ENCODE data around the gene GPATCH4. TPM values are rescaled to one million over a fixed set of nuclear protein-coding genes. Genes with fewer than 3 reads are reported as not detected.

The GPATCH4 gene
- total and polyA plus RNA-seq, 10 of the 15 experiments (the other 5 are each of a cell fraction or from before 2014, with no cell fraction given), result 35.5 to 111 (median 73.9) TPM

GRCh38 chr1:156622581-156623297, 21.5 kb upstream of the GPATCH4 start:
- no TSS peak for BruUV-seq (replicated peaks)
- 50% methylated on average over 6 of the region's 6 CpGs for WGBS (ENCODE audit: insufficient coverage, insufficient replicate concordance, low lambda C conversion rate, missing lambda C conversion rate)

GRCh38 chr1:156619582-156619955, 18.3 kb upstream of the GPATCH4 start:
- ChIA-PET CTCF (interaction anchor here (1.1 to 3.0 kb wide), 15 partner anchors 8 to 241 kb away, joined by 3 to 16 read pairs (median 5); partner anchors contain the start of genes CRABP2 and NTRK1), RAD21 (ENCODE audit: unreplicated experiment) (interaction anchor here (1.1 to 1.2 kb wide), 2 partner anchors 39 to 106 kb away, joined by 3 read pairs; no protein-coding TSS in a partner anchor), SMC1A (ENCODE audit: uncharacterized antibody, unreplicated experiment) (interaction anchor here (0.8 to 1.3 kb wide), 2 partner anchors 45 to 65 kb away, joined by 3 to 4 read pairs; no protein-coding TSS in a partner anchor), POLR2A (no interaction called here)
- Histone ChIP-seq H2AFZ (ENCODE audit: control insufficient read depth, low read depth, low read length) (no peak overlapping the region), H3K27ac (ENCODE audit: control insufficient read depth, insufficient read depth) (no peak overlapping the region), H3K4me3 (no peak overlapping the region), H3K36me3 (ENCODE audit: control insufficient read depth in 2 of 2, insufficient read depth in 2 of 2, low read length in 1 of 2) (no peaks in the 10 kb centered on the region), H3K4me2 (ENCODE audit: control insufficient read depth, insufficient read depth) (no peak overlapping the region), H3K9me3 (replicated peaks; ENCODE audit: control insufficient read depth, insufficient read depth, low read length) (no peaks in the 10 kb centered on the region), H4K20me1 (ENCODE audit: control insufficient read depth, insufficient read depth) (no peaks in the 10 kb centered on the region), H3K27me3 (replicated peaks in 1 of 2; ENCODE audit: control insufficient read depth in 2 of 2, insufficient read depth in 2 of 2, low read length in 1 of 2) (peaks cover 10 to 15% of the 10 kb centered on the region in 2 experiments), H3K79me2 (ENCODE audit: control insufficient read depth, insufficient read depth, low read length) (no peaks in the 10 kb centered on the region), H3K9ac (ENCODE audit: control insufficient read depth, insufficient read depth, low read length) (no peak overlapping the region), H3K4me1 (ENCODE audit: control insufficient read depth, insufficient read depth, low read length) (no peaks in the 10 kb centered on the region; the same call in 1 of the 2 replicates)
- WGBS (ENCODE audit: insufficient coverage, insufficient replicate concordance, low lambda C conversion rate, missing lambda C conversion rate), result 2% methylated on average over 6 of the region's 6 CpGs
- intact Hi-C loops (cut with micrococcal nuclease; ENCODE audit: unreplicated experiment), result no loop called here
- no peak for FAIRE-seq
- TF ChIP-seq USF2 (IDR thresholded peaks at IDR 0.05; ENCODE audit: borderline replicate concordance, low read depth, low read length), result no peak
- TF ChIP-seq ZNF24 (IDR thresholded peaks at IDR 0.05), result no peak
- no peak for TF ChIP-seq NFIC (IDR thresholded peaks at IDR 0.05; ENCODE audit: low read depth, low read length)
- no peak for TF ChIP-seq FOXM1 (IDR thresholded peaks at IDR 0.05; ENCODE audit: low read depth, low read length)
- no peak for TF ChIP-seq CEBPZ (IDR thresholded peaks at IDR 0.05; ENCODE audit: low read depth, low read length)
- no peak for TF ChIP-seq SREBF2 (IDR thresholded peaks at IDR 0.05; ENCODE audit: low read length)
- BruUV-seq (replicated peaks), result no TSS peak
- ATAC-seq, result no peak
- DNase-seq (ENCODE audit: low read depth, low spot score), result no peak
- in situ Hi-C loops (cut with MboI), result no loop called here

More at GRCh38 chr1:156622581-156623297, 21.5 kb upstream of the GPATCH4 start:
- TF ChIP-seq HDAC6 (IDR thresholded peaks at IDR 0.05; ENCODE audit: unreplicated experiment), result no peak
- ATAC-seq (no peak), FAIRE-seq (no peak), DNase-seq (ENCODE audit: low read depth, low spot score) (no peak)
- H3K9me3 ChIP-seq (replicated peaks; ENCODE audit: control insufficient read depth, insufficient read depth, low read length), result no peaks in the 10 kb centered on the region
- H3K79me2 ChIP-seq (ENCODE audit: control insufficient read depth, insufficient read depth, low read length), result no peaks in the 10 kb centered on the region
- no peak overlapping the region for H3K9ac ChIP-seq (ENCODE audit: control insufficient read depth, insufficient read depth, low read length)
- in situ Hi-C loops (cut with MboI) (no loop called here), intact Hi-C loops (cut with micrococcal nuclease; ENCODE audit: unreplicated experiment) (loop anchor here (10.0 kb wide), 1 partner anchor 102 kb away; the partner anchor contains the start of genes ISG20L2 and METTL25B)
- ChIA-PET CTCF (interaction anchor here (0.6 to 2.2 kb wide), 7 partner anchors 10 to 267 kb away, joined by 3 to 23 read pairs (median 3); partner anchors contain the start of gene TTC24), RAD21 (ENCODE audit: unreplicated experiment) (interaction anchor here (2.1 kb wide), 1 partner anchor 33 kb away, joined by 9 read pairs; no protein-coding TSS in a partner anchor), SMC1A (ENCODE audit: uncharacterized antibody, unreplicated experiment) (interaction anchor here (1.3 kb wide), 1 partner anchor 10 kb away, joined by 4 read pairs; no protein-coding TSS in a partner anchor), POLR2A (no interaction called here)
- H2AFZ ChIP-seq (ENCODE audit: control insufficient read depth, low read depth, low read length), result no peak overlapping the region
- no peaks in the 10 kb centered on the region for H3K36me3 ChIP-seq (ENCODE audit: control insufficient read depth in 2 of 2, insufficient read depth in 2 of 2, low read length in 1 of 2)
- no peaks in the 10 kb centered on the region; the same call in 1 of the 2 replicates for H3K4me1 ChIP-seq (ENCODE audit: control insufficient read depth, insufficient read depth, low read length)
- H3K4me2 ChIP-seq (ENCODE audit: control insufficient read depth, insufficient read depth), result no peak overlapping the region
- H4K20me1 ChIP-seq (ENCODE audit: control insufficient read depth, insufficient read depth), result no peaks in the 10 kb centered on the region
- H3K27me3 ChIP-seq (replicated peaks in 1 of 2; ENCODE audit: control insufficient read depth in 2 of 2, insufficient read depth in 2 of 2, low read length in 1 of 2), result peaks cover 13 to 22% of the 10 kb centered on the region in 2 experiments
- no peak overlapping the region for H3K27ac ChIP-seq (ENCODE audit: control insufficient read depth, insufficient read depth)
- no peak overlapping the region for H3K4me3 ChIP-seq
